Activated CD8-positive, alpha-beta memory T cell treated with anti-CD3 and anti-CD28 coated beads, Interleukin-2, amount 10 ng/mL, durations not matched to agents 7 days and 5 days (primary cell): ENCODE data around the gene CIITA. TPM values are rescaled to one million over a fixed set of nuclear protein-coding genes. Genes with fewer than 3 reads are reported as not detected.

Experiments used
- ATAC-seq: fragments of 150-1000 bp; cut with Tn5 transposase; one replicate; pipeline ENCODE4 v1.10.0; 2021; ENCODE audit warnings: moderate library complexity
- CTCF ChIA-PET: fragments of 350-600 bp; sonication (Branson Sonifier 250); formaldehyde crosslinking; loops from one replicate; lab custom pipeline; 2021; ENCODE audit warnings: antibody characterized with exemption; lab: Charles Lee
- DNase-seq: peaks from one replicate; pipeline ENCODE4 v3.0.0-alpha.2; 2020
- H3K27ac Mint-ChIP-seq: one replicate; pipeline ENCODE4 v1.8.0; 2021; ENCODE audit warnings: mild to moderate bottlenecking, mixed read lengths
- H3K27me3 Mint-ChIP-seq: one replicate; pipeline ENCODE4 v1.8.0; 2021; ENCODE audit warnings: mixed read lengths
- H3K36me3 Mint-ChIP-seq: one replicate; pipeline ENCODE4 v1.8.0; 2021; ENCODE audit warnings: mild to moderate bottlenecking, mixed read lengths
- H3K4me1 Mint-ChIP-seq: one replicate; pipeline ENCODE4 v1.8.0; 2021; ENCODE audit warnings: mixed read lengths
- H3K4me3 Mint-ChIP-seq: one replicate; pipeline ENCODE4 v1.8.0; 2021; ENCODE audit warnings: mild to moderate bottlenecking, moderate library complexity, mixed read lengths
- H3K9me3 Mint-ChIP-seq: one replicate; pipeline ENCODE4 v1.8.0; 2022; ENCODE audit warnings: low read depth, mixed read lengths
- total RNA-seq, 2 experiments: library from RNA; stranded (reverse); gene quantifications; one replicate each; pipeline ENCODE4 v1.2.3, GENCODE V29; 2021

The CIITA gene
- total RNA-seq, 2 experiments from 2014 or later = 68.7 to 103 TPM

DNA sequence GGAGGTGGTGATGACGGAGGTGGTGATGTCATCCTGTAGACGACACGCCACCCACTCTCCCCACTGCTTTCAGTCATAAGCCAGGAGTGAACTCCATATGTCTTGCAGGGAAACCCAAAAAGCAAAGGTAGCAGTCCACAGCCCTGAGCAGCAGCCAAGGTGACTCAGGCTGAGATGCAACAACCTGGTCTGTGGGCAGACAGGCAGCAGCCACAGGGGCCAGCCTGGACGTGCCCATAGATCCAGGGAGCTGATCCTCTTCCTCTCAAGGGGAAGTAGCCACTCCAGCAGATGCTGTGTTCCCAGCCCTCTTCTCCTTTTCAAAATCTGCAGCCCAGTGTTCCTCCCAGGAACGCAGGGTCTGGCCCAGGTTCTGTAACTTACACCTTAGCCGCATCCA lies 17.3 kb upstream of the CIITA start:
- H3K27ac Mint-ChIP-seq = no peak overlapping the region
- ATAC-seq (no peak), DNase-seq (no peak)
- CTCF ChIA-PET = interaction anchor here (0.6 kb wide), 1 partner anchor 17 kb away, joined by 3 read pairs; the partner anchor contains the start of gene CIITA
- H3K36me3 Mint-ChIP-seq = no peaks in the 10 kb centered on the region
- H3K27me3 Mint-ChIP-seq = peaks cover 28% of the 10 kb centered on the region
- no peak overlapping the region for H3K4me3 Mint-ChIP-seq
- H3K9me3 Mint-ChIP-seq = peaks cover 7% of the 10 kb centered on the region
- peaks cover 8% of the 10 kb centered on the region for H3K4me1 Mint-ChIP-seq

DNA sequence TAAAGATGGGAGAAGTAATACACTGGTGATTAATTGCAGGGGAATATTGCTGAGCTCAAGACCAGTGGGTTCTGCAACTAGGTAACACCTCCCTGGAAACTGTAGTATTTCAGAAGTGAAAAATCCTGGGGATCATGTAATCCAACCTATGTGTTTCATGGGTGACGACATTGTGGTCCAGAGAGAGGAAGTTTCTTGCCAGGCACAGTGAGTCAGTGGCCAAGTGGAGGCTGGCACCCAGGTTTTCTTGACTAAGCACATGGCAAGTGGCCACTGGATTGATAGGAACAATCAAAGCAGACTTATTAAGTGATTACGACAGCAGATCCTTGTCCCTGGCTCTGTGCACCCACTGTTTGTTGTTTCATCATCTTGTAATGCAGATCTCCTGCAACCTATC lies 14.6 kb upstream of the CIITA start:
- CTCF ChIA-PET = interaction anchor here (0.6 to 1.3 kb wide), 3 partner anchors 16 to 976 kb away, joined by 3 to 11 read pairs (median 3); no protein-coding TSS in a partner anchor
- Mint-ChIP-seq H3K36me3 (no peaks in the 10 kb centered on the region), H3K9me3 (peaks cover 7% of the 10 kb centered on the region), H3K27ac (no peak overlapping the region), H3K4me1 (peaks cover 14% of the 10 kb centered on the region), H3K27me3 (peaks cover 31% of the 10 kb centered on the region), H3K4me3 (no peak overlapping the region)
- ATAC-seq = no peak
- no peak for DNase-seq

- peaks cover 50% of the 10 kb centered on the region for H3K4me1 Mint-ChIP-seq
- H3K36me3 Mint-ChIP-seq = no peaks in the 10 kb centered on the region
- DNase-seq (no peak), ATAC-seq (no peak)
- CTCF ChIA-PET = interaction anchor here (1.4 kb wide), 1 partner anchor 10 kb away, joined by 4 read pairs; the partner anchor contains the start of gene CIITA
- no peak overlapping the region for H3K27ac Mint-ChIP-seq
- no peaks in the 10 kb centered on the region for H3K9me3 Mint-ChIP-seq
- H3K27me3 Mint-ChIP-seq = peaks cover 22% of the 10 kb centered on the region
- no peak overlapping the region for H3K4me3 Mint-ChIP-seq
Observed at GRCh38 chr16:10865991-10866966, 10.7 kb upstream of the CIITA start.

- DNase-seq (no peak), ATAC-seq (no peak)
- H3K36me3 Mint-ChIP-seq = no peaks in the 10 kb centered on the region
- peaks cover 13% of the 10 kb centered on the region for H3K27me3 Mint-ChIP-seq
- CTCF ChIA-PET = interaction anchor here (0.9 kb wide), 1 partner anchor 10 kb away, joined by 3 read pairs; no protein-coding TSS in a partner anchor
- no peak overlapping the region for H3K4me3 Mint-ChIP-seq
- peaks cover 59% of the 10 kb centered on the region for H3K4me1 Mint-ChIP-seq
- no peak overlapping the region for H3K27ac Mint-ChIP-seq
- no peaks in the 10 kb centered on the region for H3K9me3 Mint-ChIP-seq
Observed at GRCh38 chr16:10867199-10867598, 9.8 kb upstream of the CIITA start.

DNA sequence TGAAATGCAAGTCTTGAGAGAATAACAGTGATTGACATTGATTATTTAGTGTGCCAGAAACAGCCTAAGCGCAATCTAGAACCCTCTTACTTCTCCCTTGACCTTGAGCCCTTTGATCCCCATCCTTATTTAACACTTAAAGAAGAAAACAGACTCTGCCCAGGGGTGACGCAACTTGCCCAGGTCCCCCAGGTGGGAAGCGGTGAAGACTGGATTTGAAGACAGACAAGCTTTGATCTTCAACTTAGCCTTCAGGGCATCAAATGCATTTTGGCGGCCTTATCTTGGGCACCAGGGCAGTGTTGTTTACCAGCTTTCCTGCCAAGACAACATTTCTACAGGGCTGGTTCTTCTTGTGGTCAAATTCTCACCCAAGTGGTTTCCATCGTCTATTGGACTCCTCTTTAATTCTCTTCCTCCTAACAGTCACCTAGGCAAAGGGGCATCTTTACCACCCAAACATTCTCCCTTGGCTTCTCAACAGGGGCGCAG lies 8.9 kb upstream of the CIITA start:
- ATAC-seq = no peak
- peak overlapping the region; percentile 96 for H3K27ac Mint-ChIP-seq
- H3K9me3 Mint-ChIP-seq = no peaks in the 10 kb centered on the region
- DNase-seq = no peak
- H3K36me3 Mint-ChIP-seq = no peaks in the 10 kb centered on the region
- CTCF ChIA-PET = interaction anchor here (0.7 to 3.9 kb wide), 3 partner anchors 10 to 12 kb away, joined by 3 to 20 read pairs (median 3); partner anchors contain the start of gene CIITA
- H3K4me3 Mint-ChIP-seq = peak overlapping the region; percentile 31
- peaks cover 59% of the 10 kb centered on the region for H3K4me1 Mint-ChIP-seq
- H3K27me3 Mint-ChIP-seq = peaks cover 6% of the 10 kb centered on the region

GRCh38 chr16:10868596-10869469 lies 8.2 kb upstream of the CIITA start:
- Mint-ChIP-seq H3K27me3 (peaks cover 4% of the 10 kb centered on the region), H3K27ac (peak overlapping the region; percentile 96)

GRCh38 chr16:10870137-10870776 lies 6.7 kb upstream of the CIITA start:
- CTCF ChIA-PET = interaction anchor here (0.7 to 3.9 kb wide), 4 partner anchors 8 to 34 kb away, joined by 3 to 20 read pairs (median 4); partner anchors contain the start of gene CIITA
- peak; percentile 68 for DNase-seq
- H3K27me3 Mint-ChIP-seq = no peaks in the 10 kb centered on the region

More at GRCh38 chr16:10868596-10869469, 8.2 kb upstream of the CIITA start:
- Mint-ChIP-seq H3K4me3 (peak overlapping the region; percentile 31), H3K4me1 (peaks cover 66% of the 10 kb centered on the region), H3K36me3 (peaks cover 1% of the 10 kb centered on the region), H3K9me3 (no peaks in the 10 kb centered on the region)
- no peak for DNase-seq
- no peak for ATAC-seq
- CTCF ChIA-PET = interaction anchor here (0.7 to 3.9 kb wide), 3 partner anchors 10 to 131 kb away, joined by 3 to 20 read pairs (median 3); partner anchors contain the start of gene CIITA

GRCh38 chr16:10870808-10871156 lies 6.2 kb upstream of the CIITA start:
- peak; percentile 14 for ATAC-seq
- Mint-ChIP-seq H3K27ac (peak overlapping the region; percentile 96), H3K4me1 (peaks cover 86% of the 10 kb centered on the region), H3K9me3 (no peaks in the 10 kb centered on the region), H3K27me3 (no peaks in the 10 kb centered on the region), H3K4me3 (peak overlapping the region; percentile 47), H3K36me3 (peaks cover 1% of the 10 kb centered on the region)
- DNase-seq = no peak
- CTCF ChIA-PET = interaction anchor here (1.0 to 3.9 kb wide), 4 partner anchors 8 to 131 kb away, joined by 3 to 20 read pairs (median 3); partner anchors contain the start of gene CIITA

More at GRCh38 chr16:10870137-10870776, 6.7 kb upstream of the CIITA start:
- Mint-ChIP-seq H3K27ac (peak overlapping the region; percentile 96), H3K4me3 (peak overlapping the region; percentile 47), H3K4me1 (peaks cover 80% of the 10 kb centered on the region), H3K36me3 (peaks cover 1% of the 10 kb centered on the region), H3K9me3 (no peaks in the 10 kb centered on the region)
- peak; percentile 56 for ATAC-seq

DNA sequence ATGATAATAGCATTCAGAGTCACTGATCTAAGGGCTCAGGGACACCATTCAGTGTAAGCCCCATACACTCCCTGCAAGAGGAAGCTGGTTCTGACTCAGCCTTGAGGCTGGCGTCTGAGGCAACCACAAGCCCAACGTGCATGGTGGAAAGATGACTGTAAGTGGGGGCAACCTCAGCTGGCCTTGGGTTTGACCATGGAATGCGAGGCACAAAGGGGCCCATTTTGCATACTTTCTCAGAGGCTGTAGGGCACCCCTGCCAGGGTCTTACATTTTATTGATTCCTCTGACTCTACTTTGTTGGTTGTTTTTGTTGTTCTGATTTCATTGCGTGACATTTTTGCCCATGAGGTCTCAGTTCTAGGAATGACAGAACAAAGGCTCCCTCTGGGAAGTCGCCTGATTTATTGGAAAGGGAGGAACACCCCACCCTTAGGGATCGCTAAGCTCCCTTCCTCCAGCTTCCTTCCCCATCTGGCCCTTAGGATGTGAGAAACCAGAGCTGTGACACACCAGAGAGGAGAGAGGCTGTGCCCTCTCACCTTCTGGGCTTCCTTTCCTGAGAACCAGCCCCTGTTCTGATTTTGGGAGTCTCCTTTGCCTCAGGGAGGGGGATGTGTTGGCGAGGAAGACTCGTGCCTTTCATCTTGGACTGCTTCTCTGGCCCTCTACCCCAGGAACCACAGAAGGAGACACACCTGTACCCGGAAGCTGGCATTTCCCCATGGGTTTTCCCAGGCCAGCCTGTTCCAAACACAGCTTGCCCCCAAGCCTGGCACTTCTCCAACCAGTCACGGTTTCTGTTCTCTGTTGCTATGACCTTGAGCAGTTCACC lies 5.6 kb upstream of the CIITA start:
- H3K4me1 Mint-ChIP-seq = peaks cover 92% of the 10 kb centered on the region
- H3K36me3 Mint-ChIP-seq = peaks cover 1% of the 10 kb centered on the region
- ATAC-seq = peak; percentile 81
- H3K4me3 Mint-ChIP-seq = peak overlapping the region; percentile 47
- CTCF ChIA-PET = interaction anchor here (1.0 to 3.9 kb wide), 4 partner anchors 7 to 132 kb away, joined by 3 to 20 read pairs (median 3); partner anchors contain the start of gene CIITA
- peak; percentile 94 for DNase-seq
- peak overlapping the region; percentile 96 for H3K27ac Mint-ChIP-seq
- H3K9me3 Mint-ChIP-seq = no peaks in the 10 kb centered on the region
- no peaks in the 10 kb centered on the region for H3K27me3 Mint-ChIP-seq

- no peak for DNase-seq
- H3K4me1 Mint-ChIP-seq = peaks cover 74% of the 10 kb centered on the region
- CTCF ChIA-PET = interaction anchor here (1.1 to 4.9 kb wide), 7 partner anchors 10 to 138 kb away, joined by 3 to 52 read pairs (median 4); partner anchors contain the start of genes DEXI and NUBP1
- H3K4me3 Mint-ChIP-seq = peak overlapping the region; percentile 90
- ATAC-seq = no peak
- H3K9me3 Mint-ChIP-seq = no peaks in the 10 kb centered on the region
- H3K36me3 Mint-ChIP-seq = peaks cover 26% of the 10 kb centered on the region
- peak overlapping the region; percentile 92 for H3K27ac Mint-ChIP-seq
- no peaks in the 10 kb centered on the region for H3K27me3 Mint-ChIP-seq
Observed at GRCh38 chr16:10876315-10876714, 687 bp upstream of the CIITA start.

DNA sequence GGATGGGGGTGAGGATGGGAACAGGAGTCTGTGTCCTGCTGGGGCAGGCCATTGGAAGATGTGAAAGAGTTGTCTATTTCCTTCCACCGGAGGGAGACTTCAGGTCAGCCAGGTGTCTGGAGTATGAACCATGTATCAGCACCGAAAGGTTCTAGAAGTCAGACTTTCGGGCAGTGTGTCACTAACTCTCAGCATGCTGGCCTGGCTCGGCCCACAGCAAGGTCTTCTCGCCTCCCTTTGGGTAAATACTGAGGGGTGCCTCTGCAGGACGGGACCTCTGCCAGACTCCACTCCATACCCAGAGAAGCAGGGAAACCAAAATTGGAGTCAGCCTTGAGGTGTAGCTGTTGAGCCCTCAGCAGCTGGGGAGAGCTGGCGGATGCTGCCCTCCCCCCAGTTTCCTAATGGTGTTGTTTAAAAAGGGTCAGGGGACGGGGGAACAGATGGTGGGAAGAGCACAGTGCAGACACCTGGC lies 507 bp downstream of the CIITA start:
- CTCF ChIA-PET = interaction anchor here (0.8 to 4.9 kb wide), 14 partner anchors 8 to 920 kb away, joined by 3 to 52 read pairs (median 4); partner anchors contain the start of genes DEXI, NUBP1 and ZC3H7A
- peak overlapping the region; percentile 90 for H3K4me3 Mint-ChIP-seq
- H3K9me3 Mint-ChIP-seq = no peaks in the 10 kb centered on the region
- peak; percentile 56 for DNase-seq
- H3K27ac Mint-ChIP-seq = peak overlapping the region; percentile 92
- H3K4me1 Mint-ChIP-seq = peaks cover 72% of the 10 kb centered on the region
- peaks cover 35% of the 10 kb centered on the region for H3K36me3 Mint-ChIP-seq
- ATAC-seq = peak; percentile 3
- H3K27me3 Mint-ChIP-seq = no peaks in the 10 kb centered on the region
